Right lobe of liver (tissue), 4 donors: ENCODE results near the gene AKT1S1.

Experiments
- CTCF ChIP-seq, 4 donors: fragments of 200-600 bp in 3 of 4; fragments of 450-650 bp in 1 of 4; IDR thresholded peaks; one replicate each; pipeline versions ENCODE4 v1.5.1 to v1.8.0; 2016 to 2022; ENCODE audit warnings: antibody characterized with exemption in 4 of 4, mild to moderate bottlenecking in 2 of 4
- POLR2A ChIP-seq: fragments of 450-650 bp; IDR thresholded peaks from one replicate; pipeline ENCODE4 v1.6.1; 2017; ENCODE audit warnings: antibody characterized with exemption, mild to moderate bottlenecking
- donor health status: DM: no; HTN: no; CAD: no.
- donor health status: DM: no; HTN: no; CAD: no.
- donor health status: DM: no; HTN: yes; CAD: no.

GRCh38 chr19:49875177-49875576 is 2.0 kb downstream of the AKT1S1 start:
- TF ChIP-seq CTCF (IDR thresholded peaks at IDR 0.05): no peak
- no peak for TF ChIP-seq POLR2A
